ENCODE measurements around the gene SULT6B1.
A peak's percentile ranks its signal among the peaks of the same experiment; 100 is the strongest.

SULT6B1 gene

GRCh38 chr2:37190290-37190689 lies 1.8 kb upstream of the SULT6B1 start:
- H3K27me3 ChIP-seq = no peaks in the 10 kb centered on the region
- no peak for DNase-seq

GRCh38 chr2:37189452-37190153 lies 1.1 kb upstream of the SULT6B1 start:
- Histone ChIP-seq H3K27me3 (no peaks in the 10 kb centered on the region), H3K4me1 (no peaks in the 10 kb centered on the region), H3K4me3 (ENCODE audit: low read depth, low read length) (no peak overlapping the region), H3K36me3 (no peaks in the 10 kb centered on the region), H3K9me3 (no peaks in the 10 kb centered on the region)
- no peak for DNase-seq
- 0 out of 2 replicates have a peak, but pooled peaks have one; percentile 2 for TF ChIP-seq CTCF (IDR thresholded peaks at IDR 0.05; ENCODE audit: low read depth, low read length)

More at GRCh38 chr2:37190290-37190689, 1.8 kb upstream of the SULT6B1 start:
- Histone ChIP-seq H3K9me3 (no peaks in the 10 kb centered on the region), H3K4me1 (no peaks in the 10 kb centered on the region), H3K36me3 (no peaks in the 10 kb centered on the region), H3K4me3 (ENCODE audit: low read depth, low read length) (no peak overlapping the region)
- TF ChIP-seq CTCF (IDR thresholded peaks at IDR 0.05; ENCODE audit: low read depth, low read length) = no peak

- no peaks in the 10 kb centered on the region for H3K4me1 ChIP-seq
- no peak for DNase-seq
- no peaks in the 10 kb centered on the region for H3K27me3 ChIP-seq
- no peaks in the 10 kb centered on the region for H3K9me3 ChIP-seq
- TF ChIP-seq CTCF (IDR thresholded peaks at IDR 0.05; ENCODE audit: low read depth, low read length) = no peak
- no peak overlapping the region for H3K4me3 ChIP-seq (ENCODE audit: low read depth, low read length)
- H3K36me3 ChIP-seq = no peaks in the 10 kb centered on the region
Observed at GRCh38 chr2:37181726-37182684, 6.5 kb downstream of the SULT6B1 start.

- no peak overlapping the region for H3K4me3 ChIP-seq (ENCODE audit: low read depth, low read length)
- no peaks in the 10 kb centered on the region for H3K27me3 ChIP-seq
- no peak for DNase-seq
- H3K36me3 ChIP-seq = no peaks in the 10 kb centered on the region
- no peaks in the 10 kb centered on the region for H3K4me1 ChIP-seq
- H3K9me3 ChIP-seq = no peaks in the 10 kb centered on the region
- no peak for TF ChIP-seq CTCF (IDR thresholded peaks at IDR 0.05; ENCODE audit: low read depth, low read length)
Observed at GRCh38 chr2:37180640-37181039, 7.8 kb downstream of the SULT6B1 start.

GRCh38 chr2:37180006-37180639 lies 8.3 kb downstream of the SULT6B1 start:
- no peaks in the 10 kb centered on the region for H3K27me3 ChIP-seq
- no peaks in the 10 kb centered on the region for H3K36me3 ChIP-seq
- peak; percentile 27; the same call in 1 of the 2 replicates for TF ChIP-seq CTCF (IDR thresholded peaks at IDR 0.05; ENCODE audit: low read depth, low read length)
- no peak overlapping the region for H3K4me3 ChIP-seq (ENCODE audit: low read depth, low read length)
- no peak for DNase-seq
- H3K9me3 ChIP-seq = no peaks in the 10 kb centered on the region
- H3K4me1 ChIP-seq = no peaks in the 10 kb centered on the region
